Measurements from ENCODE around the gene C1orf198. TPM values are rescaled to one million over a fixed set of nuclear protein-coding genes. Genes with fewer than 3 reads are reported as not detected.

The C1orf198 gene
- polyA plus RNA-seq, 1 donor, result 63.6 TPM

DNA sequence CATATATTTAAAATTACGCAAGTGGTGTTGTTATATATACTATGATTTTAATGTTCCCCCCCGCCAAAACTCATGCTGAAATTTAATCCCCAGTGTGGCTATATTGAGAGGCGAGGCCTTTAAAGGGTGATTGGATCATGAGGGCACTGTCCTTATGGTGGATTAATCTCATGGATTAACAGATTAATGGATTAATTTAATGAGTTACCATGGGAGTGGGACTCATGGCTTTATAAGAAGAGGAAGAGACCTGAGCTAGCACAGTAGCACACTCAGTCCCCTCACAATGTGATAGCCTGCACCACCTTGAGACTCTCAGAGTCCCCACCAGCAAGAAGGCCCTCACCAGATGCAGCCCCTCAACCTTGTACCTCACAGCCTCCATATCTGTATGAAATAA, 34.8 kb downstream of the C1orf198 start:
- no peak for DNase-seq (ENCODE audit: low read depth)

DNA sequence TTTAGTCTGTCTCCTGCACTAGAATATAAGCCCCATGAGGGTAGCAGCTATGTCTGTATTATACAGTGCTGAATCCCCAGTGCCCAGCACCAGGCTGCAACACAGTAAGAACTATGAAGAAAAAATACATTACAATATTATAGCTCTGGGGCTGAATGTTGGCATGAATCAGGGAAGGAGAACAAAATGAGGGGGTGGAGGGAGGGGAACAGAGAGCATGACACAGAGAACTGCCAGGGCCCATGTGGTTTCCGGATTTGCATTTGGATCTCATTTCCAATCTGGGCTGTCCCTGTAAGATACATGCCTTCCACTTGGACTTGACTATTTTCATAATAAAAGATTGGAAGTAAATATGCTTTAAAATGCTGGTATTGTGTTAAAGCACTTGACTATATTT, 35.8 kb downstream of the C1orf198 start:
- no peak for DNase-seq (ENCODE audit: low read depth)

GRCh38 chr1:230831771-230832170, 36.5 kb downstream of the C1orf198 start:
- DNase-seq (ENCODE audit: low read depth), result no peak

- no peak for DNase-seq (ENCODE audit: low read depth)
These were observed 39.9 kb downstream of the C1orf198 start for GRCh38 chr1:230828421-230828820.

- DNase-seq (ENCODE audit: low read depth), result no peak
These were observed 40.5 kb downstream of the C1orf198 start for GRCh38 chr1:230827801-230828200.

DNA sequence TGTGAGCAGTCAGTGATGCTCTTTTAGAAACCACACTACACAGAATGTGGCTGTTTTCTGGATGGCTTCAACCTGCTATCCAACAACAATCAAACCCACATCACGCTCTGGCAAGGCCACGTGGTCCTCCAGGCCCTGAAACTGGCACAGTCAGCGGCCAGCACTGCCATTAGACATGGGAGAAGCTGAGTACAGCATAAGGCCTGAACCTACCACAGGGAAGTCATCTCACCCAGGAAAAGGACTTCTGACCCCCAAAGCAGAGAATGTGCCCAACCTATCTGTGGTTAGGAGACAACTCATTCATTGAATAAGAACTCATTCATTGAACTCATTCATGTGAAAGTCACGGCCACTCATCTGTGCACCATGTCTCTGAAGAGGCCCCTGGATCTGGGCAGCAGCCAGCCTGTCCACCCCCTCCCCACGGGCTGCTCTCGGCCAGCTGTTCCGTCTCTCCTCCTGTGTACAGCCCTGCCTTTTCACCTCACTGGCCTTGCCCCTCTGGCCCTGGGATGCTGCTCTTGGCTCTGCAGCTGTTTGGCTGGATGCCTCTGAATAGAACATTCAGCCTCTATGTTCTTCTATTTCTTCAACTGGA, 41.1 kb downstream of the C1orf198 start:
- DNase-seq (ENCODE audit: low read depth), result no peak

GRCh38 chr1:230826166-230826875, 42.0 kb downstream of the C1orf198 start:
- DNase-seq (ENCODE audit: low read depth), result no peak

DNA sequence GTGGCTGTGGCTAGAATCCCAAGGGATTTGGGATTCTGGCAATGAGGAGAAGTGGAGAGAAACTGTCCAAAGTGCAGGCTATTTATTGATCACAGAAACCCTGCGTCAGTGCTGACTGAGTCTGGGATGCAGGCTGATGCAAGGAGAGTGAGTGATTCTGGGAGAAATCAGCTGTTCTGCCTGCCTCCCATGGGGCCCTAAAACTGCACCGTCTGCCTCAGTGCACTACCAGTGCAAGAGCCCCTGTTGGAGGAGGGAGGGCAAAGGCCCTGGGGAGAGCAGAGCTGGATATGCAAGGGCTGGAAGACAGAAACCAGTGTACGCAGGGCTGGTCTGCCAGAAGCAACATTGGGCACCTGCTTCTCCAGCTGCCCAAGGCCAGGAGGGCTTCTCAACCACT, 42.6 kb downstream of the C1orf198 start:
- DNase-seq (ENCODE audit: low read depth), result no peak

DNA sequence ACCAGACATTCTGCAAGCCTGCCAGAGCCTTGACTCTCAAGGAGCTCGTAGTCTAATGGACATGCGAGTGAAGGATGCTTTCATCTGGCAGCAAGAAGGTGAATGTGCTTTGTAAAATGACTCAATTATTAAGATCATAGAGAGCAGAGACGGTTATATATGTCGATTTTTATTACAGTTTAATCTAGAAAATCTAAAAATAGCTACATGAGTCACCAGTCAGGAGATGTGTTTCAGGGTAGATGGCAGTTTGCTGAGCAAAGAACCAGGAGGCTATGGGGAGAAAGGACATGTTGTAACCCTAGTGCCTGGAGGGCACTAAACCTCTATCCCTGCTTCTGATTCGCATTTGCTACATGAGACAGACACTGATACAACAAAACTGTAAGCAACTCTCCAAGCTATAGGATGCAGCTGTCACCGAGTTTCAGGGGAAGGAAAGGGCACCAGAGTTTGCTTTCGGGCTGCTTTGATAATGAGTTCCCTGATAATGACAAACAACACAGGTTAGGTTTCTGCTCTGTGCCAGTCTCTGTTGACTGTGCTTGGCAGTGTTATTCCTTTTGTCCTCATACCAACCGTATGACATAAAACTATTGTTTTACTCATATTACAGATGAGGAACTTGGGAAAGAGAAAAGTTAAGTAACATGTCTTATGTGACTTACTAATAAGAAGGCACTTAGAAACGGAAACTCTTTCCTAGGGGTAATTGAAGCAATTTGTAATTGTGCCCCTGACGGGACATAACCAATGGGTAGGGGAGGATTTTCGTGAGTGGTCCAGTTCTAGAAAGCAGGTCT, 43.2 kb downstream of the C1orf198 start:
- DNase-seq (ENCODE audit: low read depth), result no peak

DNA sequence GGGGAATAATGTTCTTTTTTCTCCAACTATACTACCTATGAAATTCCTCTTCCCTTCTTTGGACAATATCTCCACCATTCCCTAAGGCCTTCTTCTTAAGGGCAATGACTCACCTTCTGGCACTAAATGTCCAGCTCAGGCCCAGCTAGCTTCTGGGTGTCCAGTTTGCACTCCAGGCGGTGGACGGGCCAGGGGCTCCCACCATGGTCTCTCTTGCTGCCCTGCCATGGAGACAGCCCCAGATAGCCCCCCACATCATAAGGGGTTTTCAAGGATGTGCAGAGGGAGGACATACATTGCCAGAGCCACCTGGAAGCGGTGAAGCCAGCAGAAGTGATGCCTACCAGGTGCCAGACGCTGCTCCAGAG, 43.8 kb downstream of the C1orf198 start:
- no peak for DNase-seq (ENCODE audit: low read depth)

- no peak for DNase-seq (ENCODE audit: low read depth)
These were observed 44.4 kb downstream of the C1orf198 start for GRCh38 chr1:230823931-230824381.

DNA sequence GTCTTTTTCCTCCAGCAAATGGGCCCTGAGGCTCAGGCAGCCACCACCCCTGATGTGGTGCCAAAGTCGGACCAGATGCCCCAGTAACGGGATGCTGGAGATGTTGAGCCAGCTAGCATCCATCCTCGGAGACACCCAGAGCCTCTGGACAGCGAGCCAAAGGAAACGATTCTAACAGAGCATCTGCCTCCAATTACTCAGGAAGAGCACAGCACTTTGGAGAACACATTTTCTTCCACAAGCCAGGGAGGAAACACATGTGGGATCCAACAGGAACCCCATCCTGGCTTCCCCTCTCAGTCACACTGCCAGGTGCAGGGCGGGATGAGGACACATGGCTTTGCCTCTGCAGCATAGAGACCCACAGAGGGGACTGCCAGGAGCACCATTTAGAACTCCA, 44.9 kb downstream of the C1orf198 start:
- no peak for DNase-seq (ENCODE audit: low read depth)

- peak; percentile 86 for DNase-seq (ENCODE audit: low read depth)
These were observed 46.2 kb downstream of the C1orf198 start for GRCh38 chr1:230822092-230822581.

DNA sequence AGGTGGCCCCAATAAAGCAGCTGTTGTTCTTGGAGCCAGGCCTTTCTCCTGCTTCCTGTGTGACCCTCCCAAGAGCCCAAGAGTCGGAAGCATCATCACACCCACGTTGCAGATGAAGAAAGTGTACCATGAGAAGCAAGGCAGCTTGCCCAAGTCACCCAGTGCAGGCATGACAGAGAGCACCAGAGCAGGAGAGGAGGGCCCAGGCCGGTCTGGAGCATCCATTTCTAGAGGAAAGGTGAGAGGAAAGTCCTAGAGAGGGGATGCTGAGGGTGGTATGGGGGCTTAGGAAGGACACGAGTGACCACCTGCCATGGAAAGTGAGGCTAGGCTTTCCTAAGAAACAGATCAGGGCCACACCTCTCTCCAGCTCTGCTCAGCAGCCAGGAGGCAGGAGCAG, 47.0 kb downstream of the C1orf198 start:
- no peak for DNase-seq (ENCODE audit: low read depth)

DNA sequence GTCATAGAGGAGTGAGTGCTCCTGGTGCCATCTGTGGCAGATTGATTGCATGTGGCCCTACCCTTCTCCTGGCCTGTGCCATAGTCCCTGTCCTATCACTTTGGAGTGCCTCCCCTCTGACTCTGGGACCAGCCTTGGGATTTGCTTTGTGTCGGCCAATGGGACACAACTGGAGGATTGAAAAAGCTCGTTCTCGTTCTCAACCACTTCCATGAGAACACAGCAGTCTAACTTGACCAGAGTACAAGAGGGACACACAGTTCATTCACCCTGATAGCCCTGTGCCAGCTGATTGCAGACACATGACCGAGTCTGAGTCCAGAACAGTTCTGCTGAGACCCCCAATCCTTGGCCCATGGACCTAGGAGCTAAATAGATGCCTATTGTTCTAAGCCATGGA, 47.8 kb downstream of the C1orf198 start:
- DNase-seq (ENCODE audit: low read depth), result no peak

- DNase-seq (ENCODE audit: low read depth), result no peak
These were observed 48.3 kb downstream of the C1orf198 start for GRCh38 chr1:230819976-230820375.

DNA sequence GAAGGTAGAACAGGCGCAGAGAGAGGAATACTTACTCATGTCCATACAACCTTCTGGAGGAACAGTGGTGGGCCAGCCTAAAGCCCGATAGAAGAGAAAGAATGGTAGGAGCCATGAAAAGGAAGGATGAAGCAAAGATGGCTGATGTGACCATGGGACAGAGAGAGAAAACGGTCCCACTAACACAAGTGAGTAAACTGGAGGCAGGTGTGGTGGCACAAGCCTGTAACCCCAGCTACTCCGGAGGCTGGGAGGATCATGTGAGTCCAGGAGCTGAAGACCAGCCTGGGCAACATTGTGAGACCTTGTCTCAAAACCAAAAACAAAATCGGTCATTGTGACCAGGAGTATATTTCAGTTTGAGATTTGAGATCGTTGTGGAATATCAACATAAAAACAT, 49.4 kb downstream of the C1orf198 start:
- DNase-seq (ENCODE audit: low read depth), result no peak

DNA sequence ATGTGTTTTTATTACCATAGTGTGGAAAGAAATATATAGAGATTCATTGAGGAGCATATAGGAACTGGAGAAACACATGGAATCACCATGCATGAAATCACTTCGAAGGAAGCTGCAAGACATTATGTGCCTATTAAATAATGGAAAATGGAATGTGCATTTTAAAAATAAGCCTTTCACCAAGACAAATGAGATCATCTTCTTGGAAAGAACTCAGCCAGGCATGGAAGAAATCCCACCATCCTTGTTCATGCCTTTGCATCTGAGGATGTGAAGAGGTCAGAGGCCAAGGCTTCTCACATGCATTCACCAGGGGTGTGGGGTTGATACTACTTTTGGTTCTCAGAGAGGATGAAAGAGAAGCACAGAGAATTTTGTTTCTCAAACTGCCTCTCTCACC, 50.0 kb downstream of the C1orf198 start:
- DNase-seq (ENCODE audit: low read depth), result no peak

- DNase-seq (ENCODE audit: low read depth), result no peak
These were observed 52.3 kb downstream of the C1orf198 start for GRCh38 chr1:230816018-230816417.

- no peak for DNase-seq (ENCODE audit: low read depth)
These were observed 53.2 kb downstream of the C1orf198 start for GRCh38 chr1:230814949-230815692.

GRCh38 chr1:230812568-230812967, 55.8 kb downstream of the C1orf198 start:
- no peak for DNase-seq (ENCODE audit: low read depth)

All from forelimb muscle (tissue), 1 donor.